NOMO-1 (cell line): ENCODE measurements around the gene BCL11A.
A peak's percentile ranks its signal among the peaks of the same experiment; 100 is the strongest.

Source experiments
- DNase-seq, 2 experiments: peaks; one replicate each; lab custom pipeline; 2025; ENCODE audit not compliant: unreplicated experiment in 2 of 2; lab: John Stamatoyannopoulos, UW

The BCL11A gene

DNA sequence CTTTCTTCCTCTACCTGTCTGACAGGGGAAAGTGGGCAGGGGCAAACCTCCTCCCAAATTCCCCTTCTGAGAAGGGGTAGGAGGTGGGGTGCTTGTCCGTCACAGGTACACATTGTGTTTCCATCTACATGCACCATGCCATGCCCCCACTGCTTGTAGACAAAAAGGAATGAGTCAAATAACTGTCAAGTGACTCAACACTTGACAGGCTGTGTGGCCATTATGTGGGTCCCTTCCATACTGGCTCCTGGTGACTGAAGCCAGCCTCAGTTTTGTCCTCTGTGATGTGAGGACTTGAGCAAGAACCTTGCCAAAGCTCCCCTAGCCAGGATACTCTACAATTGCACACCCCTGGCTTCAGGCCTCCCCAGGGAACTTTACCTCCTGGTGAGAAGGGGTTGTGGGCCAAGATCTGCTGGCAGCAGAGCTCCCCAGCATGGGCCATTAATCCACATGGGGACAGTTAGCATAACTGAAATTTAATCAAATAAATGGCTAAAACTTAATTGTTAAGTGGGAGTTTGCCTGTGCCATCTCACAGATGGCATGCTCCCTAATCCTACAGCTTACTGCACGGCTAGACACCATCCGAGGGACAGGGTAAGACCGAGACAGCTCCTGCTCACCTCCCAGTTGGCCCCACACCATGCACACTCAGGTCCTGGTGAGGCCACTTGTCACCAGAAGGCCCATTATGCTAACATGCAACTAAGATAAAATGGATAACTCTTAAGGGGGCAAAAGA lies 140.2 kb downstream of the BCL11A start:
- peak in 1 of 2 experiments; percentile 27 for DNase-seq

DNA sequence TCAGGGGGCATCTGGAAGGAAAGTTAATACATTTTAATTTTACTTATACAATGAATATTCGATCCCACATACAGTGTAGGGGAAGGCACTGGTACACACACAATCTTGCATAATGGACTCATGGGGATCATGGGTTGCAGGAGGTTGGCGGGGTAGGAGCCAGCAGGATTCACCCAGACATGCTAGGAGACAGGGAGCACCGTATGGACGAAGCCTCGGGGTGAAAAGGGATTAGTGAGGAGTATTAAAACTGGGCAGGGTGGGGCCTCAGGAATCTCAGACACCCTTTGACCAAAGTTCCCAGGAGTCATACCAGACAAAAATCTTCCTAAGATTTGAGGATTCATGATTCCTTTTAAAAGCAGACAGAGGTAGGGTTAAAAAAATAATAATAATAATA lies 140.8 kb downstream of the BCL11A start:
- no peak for DNase-seq

DNA sequence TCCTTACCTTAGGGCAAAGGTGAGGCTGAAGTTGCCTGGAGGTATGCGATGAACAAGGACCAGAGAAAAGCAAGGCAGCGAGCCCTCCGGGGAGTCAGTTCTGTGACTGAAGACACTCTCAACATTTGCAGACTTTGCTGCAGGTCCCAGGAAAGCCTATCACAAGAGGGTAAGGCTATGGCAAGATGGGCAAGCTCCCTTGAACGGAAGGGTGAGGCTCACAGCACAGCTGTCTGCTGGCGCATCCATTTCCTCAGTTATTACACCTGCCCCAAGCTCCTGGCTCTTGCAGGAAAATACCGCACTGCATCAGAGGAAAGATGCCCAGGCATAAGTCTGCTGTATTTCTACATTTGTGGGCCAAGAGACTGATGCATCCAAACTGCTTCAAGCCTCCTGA lies 141.4 kb downstream of the BCL11A start:
- no peak for DNase-seq

DNA sequence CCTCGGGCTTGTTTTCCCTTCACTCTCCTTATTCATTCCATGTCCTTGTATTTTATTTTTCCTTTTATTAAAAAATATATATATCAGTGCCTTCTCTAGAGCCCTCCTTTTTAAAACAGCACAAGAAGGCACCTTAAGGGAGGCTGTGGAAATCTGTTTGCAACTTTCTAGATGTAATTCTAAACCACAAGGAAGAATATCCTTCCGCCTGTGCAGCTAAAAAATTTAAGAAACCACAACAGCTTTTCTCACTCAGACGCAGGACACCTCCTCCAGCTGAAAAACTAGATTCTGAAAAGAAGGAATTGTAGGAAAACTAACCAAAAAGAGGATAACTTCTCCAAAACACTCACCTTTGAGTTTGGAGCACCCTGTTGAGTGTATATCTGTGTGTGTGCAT lies 142.2 kb downstream of the BCL11A start:
- peak; percentile 27 to 33 for DNase-seq

DNA sequence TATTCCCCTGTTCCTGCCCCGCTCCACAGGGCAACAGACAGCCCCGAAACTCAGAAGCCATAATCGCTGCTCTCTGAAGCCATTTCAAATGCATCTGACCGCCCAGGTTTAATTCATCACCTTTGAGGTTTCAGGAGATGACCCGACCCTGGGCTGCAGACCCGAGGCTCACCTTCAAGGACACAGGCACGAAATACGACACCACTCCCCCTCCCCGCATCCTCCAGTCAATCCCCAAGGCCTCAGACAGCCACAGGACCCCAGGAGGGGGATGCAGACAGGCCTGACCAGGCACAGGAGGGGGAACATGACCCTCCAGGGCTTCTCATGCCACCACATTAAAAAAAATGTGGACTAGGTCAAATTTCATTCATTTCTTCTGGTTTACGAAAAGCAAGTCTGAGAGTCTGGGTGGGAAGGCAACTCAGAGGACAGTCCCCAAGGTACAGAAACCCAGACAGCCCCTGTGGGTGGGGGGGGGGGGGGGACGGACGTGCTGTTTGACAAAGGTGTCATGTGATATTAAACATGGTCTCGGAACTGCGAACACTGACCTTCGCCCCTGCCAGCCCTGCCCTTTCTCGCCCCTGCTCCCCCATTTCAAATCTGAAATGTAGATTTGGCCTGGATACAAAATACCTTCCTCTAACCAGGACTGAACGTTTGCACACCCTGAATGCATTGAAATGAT lies 142.9 kb downstream of the BCL11A start:
- DNase-seq = no peak

DNA sequence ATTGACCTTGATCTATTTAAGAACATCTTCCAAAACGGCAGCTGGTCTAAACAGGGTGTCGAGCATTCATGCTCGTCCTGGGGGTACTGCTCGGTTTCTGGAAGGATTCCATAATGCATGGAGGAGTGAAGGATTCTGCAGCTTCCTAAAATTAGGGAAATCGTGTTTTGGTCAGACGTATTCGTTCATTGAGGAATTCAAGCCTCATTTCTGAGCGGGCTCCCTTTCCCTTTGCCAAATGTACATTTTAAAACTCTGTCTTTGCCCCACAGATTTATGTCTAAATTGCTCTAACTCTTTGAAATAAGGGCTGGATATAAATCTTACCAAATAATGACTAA lies 144.0 kb downstream of the BCL11A start:
- DNase-seq = no peak

DNA sequence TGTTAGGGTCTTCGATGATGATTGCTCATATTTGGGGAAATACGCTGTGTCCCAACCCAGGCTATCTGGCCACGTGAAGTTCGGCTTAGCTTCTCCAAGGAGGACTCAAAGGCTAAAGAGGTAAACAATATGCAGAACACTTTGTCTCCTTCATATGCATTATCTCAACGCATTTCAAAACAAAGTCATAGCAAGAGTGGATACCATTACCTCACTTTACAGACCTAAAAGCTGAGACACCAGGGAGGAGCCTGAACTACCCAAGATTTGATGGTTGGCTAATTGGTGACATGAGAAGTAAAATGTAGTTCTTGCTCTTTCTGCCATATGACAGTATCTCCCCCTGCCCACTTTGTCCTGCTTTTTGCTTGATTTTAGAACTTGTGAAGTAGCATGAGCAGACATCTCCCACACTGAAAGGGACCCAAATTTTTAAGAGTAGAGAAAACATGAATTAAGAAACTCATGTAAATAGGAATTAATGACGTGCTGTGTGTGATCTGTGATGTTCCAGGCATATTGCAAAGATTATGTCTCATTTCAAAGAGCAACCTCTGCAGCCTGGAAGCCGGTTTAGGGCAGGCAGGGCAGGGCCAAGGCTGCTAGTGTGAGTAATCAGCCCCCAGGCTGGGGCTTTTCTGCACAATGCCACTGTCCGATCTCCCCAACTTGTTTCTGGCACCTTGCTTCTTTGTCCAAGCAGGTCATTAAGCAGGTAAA lies 144.5 kb downstream of the BCL11A start:
- no peak for DNase-seq

DNA sequence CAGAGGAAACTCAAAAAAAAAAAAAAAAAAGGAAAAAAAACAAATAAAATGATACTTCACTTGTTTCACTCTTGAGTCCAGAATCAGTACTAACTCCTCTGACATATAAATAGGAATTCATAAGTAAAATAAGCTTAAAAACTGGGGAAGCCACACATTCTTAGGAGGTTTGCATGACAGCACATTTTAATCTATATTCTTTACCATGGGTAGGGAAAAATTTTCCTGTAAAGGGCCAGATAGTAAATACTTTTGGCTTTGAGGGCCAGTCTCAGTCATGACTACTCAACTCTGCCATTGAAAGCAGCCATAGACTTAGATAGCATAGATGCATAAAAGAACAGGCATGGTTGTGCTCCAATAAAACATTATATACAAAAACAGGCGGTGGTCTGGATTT lies 145.2 kb downstream of the BCL11A start:
- no peak for DNase-seq

DNA sequence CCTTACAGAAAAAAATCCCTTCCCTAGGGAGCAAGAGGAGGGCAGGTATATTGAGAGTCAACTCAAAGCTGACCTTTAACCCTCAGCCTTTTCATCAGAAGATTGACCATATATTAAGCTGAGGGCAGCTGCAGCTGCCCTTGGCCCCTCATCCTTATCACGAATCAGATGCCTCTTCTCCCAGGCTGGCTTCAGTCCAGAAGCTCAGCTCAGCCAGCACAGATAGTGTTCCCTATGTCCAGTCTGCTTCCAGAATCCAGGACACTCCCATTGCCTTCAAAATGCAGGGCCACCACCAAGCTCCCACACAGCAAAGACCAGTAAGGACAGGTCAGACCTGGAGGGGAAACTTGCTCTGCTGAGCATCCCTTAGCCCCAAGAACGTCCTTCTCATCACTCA lies 146.1 kb downstream of the BCL11A start:
- DNase-seq = no peak

DNA sequence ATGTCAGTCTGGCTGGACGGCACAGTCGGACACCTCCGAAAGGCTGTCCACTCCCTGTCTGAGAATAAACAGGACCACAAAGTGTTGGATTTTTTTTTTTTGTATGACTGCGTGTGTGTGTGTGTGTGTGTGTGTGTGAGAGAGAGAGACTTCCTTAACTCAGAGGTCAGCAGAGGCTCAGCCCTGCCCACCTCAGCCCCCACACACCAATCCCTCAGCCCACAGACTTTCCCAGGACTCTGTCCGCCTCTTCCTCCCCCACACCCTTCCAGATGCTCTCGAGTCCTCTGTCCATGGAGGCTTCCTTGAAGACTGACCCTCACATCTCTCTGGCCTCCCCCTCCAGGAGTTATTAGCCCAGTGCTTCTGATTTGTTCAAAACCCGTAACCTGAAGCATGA lies 147.3 kb downstream of the BCL11A start:
- DNase-seq = no peak

DNA sequence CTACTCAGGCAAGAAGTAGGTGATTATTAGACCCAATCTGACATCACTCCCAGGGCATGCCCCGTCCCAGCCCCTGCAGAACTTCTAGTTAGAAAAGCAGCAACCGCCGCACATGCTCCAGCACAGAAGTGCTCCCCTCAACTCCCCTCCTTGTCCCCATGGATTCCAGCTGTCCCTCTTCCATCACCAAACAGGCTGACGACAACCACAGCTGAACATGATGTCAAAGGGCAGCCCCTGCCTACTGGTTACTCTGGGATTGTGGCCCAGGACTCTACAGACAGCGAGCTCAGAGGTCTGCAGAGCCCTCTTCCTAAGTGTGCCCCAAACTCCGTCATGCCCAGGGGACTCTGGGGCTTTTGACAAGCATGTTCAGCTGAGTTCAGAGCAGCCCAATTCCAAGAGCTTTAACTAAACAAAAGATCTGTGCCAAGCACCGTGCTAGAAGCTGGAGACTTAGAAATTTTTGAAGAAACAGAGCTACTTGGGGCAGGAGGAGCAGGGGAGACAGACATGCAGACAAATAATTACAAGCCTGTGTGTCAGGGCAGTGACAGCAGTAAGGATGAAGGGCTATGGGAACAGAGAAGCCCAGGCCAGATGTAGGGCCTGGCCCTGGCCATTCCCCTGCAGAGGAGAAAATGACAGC lies 148.1 kb downstream of the BCL11A start:
- no peak for DNase-seq
